IMR-90 (cell line): ENCODE results near the gene ZBTB7B. TPM values are rescaled to one million over a fixed set of nuclear protein-coding genes. Genes with fewer than 3 reads are reported as not detected.

Experiments
- ATAC-seq: fragments of 200-7000 bp; cut with Tn5 transposase; 2 replicates; pipeline ENCODE4 v1.9.1; 2020; ENCODE audit warnings: low read depth, mild to moderate bottlenecking, moderate library complexity
- BruUV-seq: library from RNA; stranded (reverse); fragments of 400-500 nt; replicated peaks from 2 replicates; lab custom pipeline; 2021; lab: Mats Ljungman, UMichigan
- CTCF ChIA-PET: fragments of 300-600 bp; formaldehyde crosslinking; extraction: SDS; loops from one replicate; lab custom pipeline; 2021; ENCODE audit warnings: antibody characterized with exemption; lab: Yijun Ruan, JAX
- POLR2A ChIA-PET: fragments of 300-600 bp; sonication (Branson Sonifier 250); formaldehyde crosslinking; loops from one replicate; lab custom pipeline; 2022; ENCODE audit warnings: antibody characterized with exemption; ENCODE audit not compliant: unreplicated experiment; lab: Charles Lee
- DNase-seq: peaks from one replicate; pipeline ENCODE4 v3.0.0; 2013
- H2AFZ ChIP-seq: replicated peaks from 2 replicates; pipeline ENCODE3; 2013; ENCODE audit warnings: low read length, mild to moderate bottlenecking; ENCODE audit not compliant: poor library complexity
- H2AK5ac ChIP-seq: 2 replicates; pipeline ENCODE4 v1.6.1; 2013; ENCODE audit warnings: low read depth, low read length, inconsistent platforms
- H2AK9ac ChIP-seq: replicated peaks from 2 replicates; pipeline ENCODE3; 2013; ENCODE audit warnings: mild to moderate bottlenecking, low read depth, low read length, moderate library complexity; ENCODE audit not compliant: poor library complexity
- H2BK120ac ChIP-seq: 2 replicates; pipeline ENCODE4 v1.6.1; 2013; ENCODE audit warnings: low read depth, low read length, inconsistent platforms
- H2BK15ac ChIP-seq: 3 replicates; pipeline ENCODE4 v1.6.1; 2013; ENCODE audit warnings: low read depth, low read length, inconsistent platforms
- H2BK20ac ChIP-seq: 2 replicates; pipeline ENCODE4 v1.6.1; 2013; ENCODE audit warnings: low read depth, mild to moderate bottlenecking, inconsistent platforms, low read length, moderate library complexity
- H2BK5ac ChIP-seq: 2 replicates; pipeline ENCODE4 v1.6.1; 2013; ENCODE audit warnings: mild to moderate bottlenecking, low read depth, low read length, inconsistent platforms; ENCODE audit not compliant: poor library complexity, severe bottlenecking
- H3K14ac ChIP-seq: replicated peaks from 2 replicates; pipeline ENCODE4 v1.6.1; 2013; ENCODE audit warnings: low read depth, low read length, inconsistent platforms
- H3K18ac ChIP-seq: 2 replicates; pipeline ENCODE4 v1.6.1; 2013; ENCODE audit warnings: low read depth, low read length, control low read depth
- H3K23ac ChIP-seq: 2 replicates; pipeline ENCODE4 v1.6.1; 2013; ENCODE audit warnings: low read depth, low read length, inconsistent platforms
- H3K27ac ChIP-seq: 2 replicates; pipeline ENCODE4 v1.5.1; 2013; ENCODE audit warnings: mild to moderate bottlenecking, control low read depth, low read length; ENCODE audit not compliant: insufficient read depth
- H3K27me3 ChIP-seq: 2 replicates; pipeline ENCODE4 v1.6.1; 2013; ENCODE audit warnings: low read length; ENCODE audit not compliant: control insufficient read depth, insufficient read depth
- H3K36me3 ChIP-seq: 2 replicates; pipeline ENCODE4 v1.6.1; 2013; ENCODE audit warnings: low read length, mixed read lengths; ENCODE audit not compliant: control insufficient read depth, insufficient read depth
- H3K4ac ChIP-seq: 2 replicates; pipeline ENCODE4 v1.6.1; 2013; ENCODE audit warnings: low read depth, low read length, inconsistent platforms
- H3K4me1 ChIP-seq: 2 replicates; pipeline ENCODE4 v1.6.1; 2013; ENCODE audit warnings: low read length, mixed read lengths; ENCODE audit not compliant: control insufficient read depth, insufficient read depth
- H3K4me2 ChIP-seq: 2 replicates; pipeline ENCODE4 v1.6.1; 2013; ENCODE audit warnings: low read depth, mild to moderate bottlenecking, control low read depth, low read length, moderate library complexity
- H3K4me3 ChIP-seq: 2 replicates; pipeline ENCODE4 v1.5.1; 2013; ENCODE audit warnings: low read depth, mild to moderate bottlenecking, control low read depth, low read length, moderate library complexity; ENCODE audit not compliant: insufficient read depth
- H3K56ac ChIP-seq: 2 replicates; pipeline ENCODE4 v1.6.1; 2013; ENCODE audit warnings: low read length, inconsistent platforms; ENCODE audit not compliant: insufficient read depth; ENCODE audit errors: extremely low read depth
- H3K79me1 ChIP-seq, 2 experiments: 2 replicates each; pipeline ENCODE4 v1.6.1; 2013; ENCODE audit warnings: low read length in 2 of 2, inconsistent platforms in 1 of 2, low read depth in 1 of 2
- H3K9ac ChIP-seq: 2 replicates; pipeline ENCODE4 v1.6.1; 2013; ENCODE audit warnings: low read depth, low read length, control low read depth
- H3K9me1 ChIP-seq: 2 replicates; pipeline ENCODE4 v1.6.1; 2013; ENCODE audit warnings: low read length, inconsistent platforms; ENCODE audit not compliant: insufficient read depth
- H3K9me3 ChIP-seq: 2 replicates; pipeline ENCODE4 v1.6.1; 2013; ENCODE audit warnings: low read length; ENCODE audit not compliant: control insufficient read depth, insufficient read depth
- H4K20me1 ChIP-seq: 2 replicates; pipeline ENCODE4 v1.6.1; 2013; ENCODE audit warnings: low read length, inconsistent platforms; ENCODE audit not compliant: insufficient read depth
- H4K5ac ChIP-seq: 2 replicates; pipeline ENCODE4 v1.6.1; 2013; ENCODE audit warnings: mild to moderate bottlenecking, low read depth, low read length, control low read depth
- H4K8ac ChIP-seq, 2 experiments: 2 replicates each; pipeline ENCODE4 v1.6.1; 2013; ENCODE audit warnings: low read depth in 2 of 2, low read length in 2 of 2, control low read depth in 1 of 2, inconsistent platforms in 1 of 2
- H4K91ac ChIP-seq: 2 replicates; pipeline ENCODE4 v1.6.1; 2013; ENCODE audit warnings: low read depth, low read length, inconsistent platforms; ENCODE audit not compliant: insufficient read depth
- BHLHE40 ChIP-seq: fragments of 150-350 bp; IDR thresholded peaks from 2 replicates; pipeline ENCODE4 v1.6.1; 2016; ENCODE audit warnings: mild to moderate bottlenecking, low read depth, low read length
- CEBPB ChIP-seq: IDR thresholded peaks from 2 replicates; pipeline ENCODE4 v1.6.1; 2012; ENCODE audit warnings: low read depth, low read length, improper control_type of control experiment
- NFE2L2 ChIP-seq: fragments of 150-350 bp; IDR thresholded peaks from 2 replicates; pipeline ENCODE4 v1.6.1; 2016; ENCODE audit warnings: low read depth, mild to moderate bottlenecking, low read length
- POLR2A ChIP-seq: IDR thresholded peaks from 2 replicates; pipeline ENCODE4 v1.6.1; 2012; ENCODE audit warnings: mild to moderate bottlenecking, low read depth, low read length
- WGBS, 2 experiments: methylation state at CpG; one replicate each; pipeline versions ENCODE4 v1.1.5 to v1.1.7; 2013; ENCODE audit warnings: missing lambda C conversion rate in 2 of 2; ENCODE audit not compliant: insufficient read length in 1 of 2; ENCODE audit errors: extremely low coverage in 2 of 2; 5-methylcytosine and 5-hydroxymethylcytosine counted together
- dilution Hi-C: fragments of 300-500 bp; cut with HindIII; formaldehyde crosslinking; loops from one replicate; pipeline ENCODE4 v1.14.3; 2018; ENCODE audit warnings: low sequenced_read_pairs; ENCODE audit not compliant: unreplicated experiment
- in situ Hi-C: fragments of 300-500 bp; cut with MboI; formaldehyde crosslinking; loops from 3 replicates; pipeline ENCODE4 v1.14.3; 2019; ENCODE audit warnings: low sequenced_read_pairs, inconsistent platforms, mixed read lengths
- intact Hi-C: fragments of 100-400 bp; cut with micrococcal nuclease; formaldehyde crosslinking; loops from 2 replicates; pipeline ENCODE4 v1.10.0; 2022
- polyA plus RNA-seq, 3 experiments: library from polyadenylated mRNA; depleted of rRNA; stranded (reverse); fragments of >200 nt; gene quantifications; 2 replicates each; pipeline ENCODE4 v1.2.3, GENCODE V29; 2012; ENCODE audit warnings: low replicate concordance in 1 of 3
- total RNA-seq: library from RNA; depleted of rRNA; stranded (reverse); fragments of >200 nt; gene quantifications from 2 replicates; pipeline ENCODE4 v1.2.3, GENCODE V29; 2012

Gene ZBTB7B
- total and polyA plus RNA-seq, 2 of the 4 experiments (the other 2 are of a cell fraction): 7.7 to 17.4 TPM

DNA sequence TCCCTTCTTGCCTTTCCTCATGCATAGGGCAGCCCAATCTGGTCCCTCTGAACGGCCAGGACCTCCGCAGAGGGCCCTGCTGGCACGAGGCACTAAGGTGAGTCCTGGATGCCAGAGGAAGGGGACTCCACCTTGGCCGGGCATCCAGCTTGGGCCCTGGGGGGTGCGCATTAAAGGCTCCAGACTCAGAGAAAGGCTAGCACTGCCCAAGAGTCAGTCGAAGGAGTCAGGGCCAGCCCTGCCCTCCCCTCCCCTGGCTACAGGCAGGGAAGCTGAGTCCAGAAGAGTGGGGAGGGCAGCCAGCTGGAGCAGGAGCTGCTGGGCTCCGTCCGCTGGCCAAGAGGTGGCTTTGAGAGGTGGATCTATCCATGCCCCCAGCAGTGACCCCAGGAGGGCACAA lies 58.1 kb downstream of the ZBTB7B start:
- Histone ChIP-seq H2BK20ac (no peak overlapping the region), H3K18ac (no peak overlapping the region), H3K27ac (no peak overlapping the region), H3K36me3 (peaks cover 13% of the 10 kb centered on the region), H4K8ac (no peak overlapping the region), H3K14ac (no peak overlapping the region), H3K9me1 (no peaks in the 10 kb centered on the region), H3K4ac (no peak overlapping the region), H3K27me3 (no peaks in the 10 kb centered on the region), H3K79me1 (peaks cover 10 to 13% of the 10 kb centered on the region in 2 experiments), H3K56ac (no peak overlapping the region), H2AFZ (no peak overlapping the region), H2BK15ac (no peak overlapping the region), H3K4me3 (no peak overlapping the region), H4K91ac (no peak overlapping the region), H2BK5ac (no peak overlapping the region), H4K20me1 (peaks cover 13% of the 10 kb centered on the region), H2BK120ac (no peak overlapping the region), H3K23ac (no peak overlapping the region), H3K4me1 (peaks cover 4% of the 10 kb centered on the region; the same call in 1 of the 2 replicates), H3K9ac (no peak overlapping the region), H3K9me3 (no peaks in the 10 kb centered on the region), H2AK5ac (no peak overlapping the region), H4K5ac (no peak overlapping the region), H2AK9ac (no peak overlapping the region), H3K4me2 (no peak overlapping the region)
- no peak for DNase-seq
- 80% methylated on average over 1 of the region's 8 CpGs; no CpG with 5 or more reads in 1 of the 2 experiments for WGBS, 2 experiments
- TF ChIP-seq NFE2L2: no peak
- TF ChIP-seq CEBPB: no peak
- no peak for TF ChIP-seq POLR2A
- TF ChIP-seq BHLHE40: no peak
- ATAC-seq: no peak
- dilution Hi-C loops (no loop called here), intact Hi-C loops (loop anchor here (2.0 to 5.0 kb wide), 2 partner anchors 103 to 502 kb away; partner anchors contain the start of genes PBXIP1 and UBE2Q1), in situ Hi-C loops (no loop called here)
- no TSS peak for BruUV-seq
- ChIA-PET POLR2A (no interaction called here), CTCF (interaction anchor here (1.5 kb wide), 1 partner anchor 16 kb away, joined by 12 read pairs; no protein-coding TSS in a partner anchor)
